Progenitor cell of endocrine pancreas (in vitro differentiated cells): ENCODE results near the gene DNAH1. TPM values are rescaled to one million over a fixed set of nuclear protein-coding genes. Genes with fewer than 3 reads are reported as not detected.
"Not testable (repeated sequence)": the region's sequence is repeated elsewhere in the genome, so short reads cannot be mapped to it uniquely, and the experiment has no call there.

Experiments
- DNase-seq: peaks from one replicate; pipeline ENCODE4 v3.0.0; 2021; ENCODE audit warnings: low spot score; ENCODE audit not compliant: unreplicated experiment
- H3K27ac Mint-ChIP-seq: 2 replicates; pipeline ENCODE4 v1.8.0; 2021; ENCODE audit warnings: mild to moderate bottlenecking, moderate library complexity, mixed read lengths
- H3K27me3 Mint-ChIP-seq: 2 replicates; pipeline ENCODE4 v1.8.0; 2021; ENCODE audit warnings: mixed read lengths
- H3K36me3 Mint-ChIP-seq: 2 replicates; pipeline ENCODE4 v1.8.0; 2022; ENCODE audit warnings: mixed read lengths; ENCODE audit not compliant: insufficient read depth
- H3K4me1 Mint-ChIP-seq: 2 replicates; pipeline ENCODE4 v1.8.0; 2021; ENCODE audit warnings: low read depth, mixed read lengths
- H3K4me3 Mint-ChIP-seq: 2 replicates; pipeline ENCODE4 v1.8.0; 2021; ENCODE audit warnings: low read depth, mild to moderate bottlenecking, moderate library complexity, mixed read lengths
- H3K9me3 Mint-ChIP-seq: 2 replicates; pipeline ENCODE4 v1.8.0; 2021; ENCODE audit warnings: low read depth, mixed read lengths
- total RNA-seq: library from RNA; stranded (reverse); gene quantifications from 2 replicates; pipeline ENCODE4 v1.2.1, GENCODE V29; 2021
- TF ChIP-seq, protein P1 (sequence below): fragments of 200-600 bp; sonication (generic); IDR thresholded peaks from one replicate; pipeline ENCODE4 v1.5.0; 2021; ENCODE audit warnings: antibody characterized with exemption, mild to moderate bottlenecking; ENCODE audit not compliant: unreplicated experiment

DNAH1 gene
- total RNA-seq, 1 donor from 2014 or later = 14.0 TPM

GRCh38 chr3:52333869-52334557 is 17.9 kb downstream of the DNAH1 start:
- no peaks in the 10 kb centered on the region for H3K27me3 Mint-ChIP-seq
- H3K27ac Mint-ChIP-seq = no peak overlapping the region
- no peaks in the 10 kb centered on the region for H3K36me3 Mint-ChIP-seq
- TF ChIP-seq, protein P1, sequence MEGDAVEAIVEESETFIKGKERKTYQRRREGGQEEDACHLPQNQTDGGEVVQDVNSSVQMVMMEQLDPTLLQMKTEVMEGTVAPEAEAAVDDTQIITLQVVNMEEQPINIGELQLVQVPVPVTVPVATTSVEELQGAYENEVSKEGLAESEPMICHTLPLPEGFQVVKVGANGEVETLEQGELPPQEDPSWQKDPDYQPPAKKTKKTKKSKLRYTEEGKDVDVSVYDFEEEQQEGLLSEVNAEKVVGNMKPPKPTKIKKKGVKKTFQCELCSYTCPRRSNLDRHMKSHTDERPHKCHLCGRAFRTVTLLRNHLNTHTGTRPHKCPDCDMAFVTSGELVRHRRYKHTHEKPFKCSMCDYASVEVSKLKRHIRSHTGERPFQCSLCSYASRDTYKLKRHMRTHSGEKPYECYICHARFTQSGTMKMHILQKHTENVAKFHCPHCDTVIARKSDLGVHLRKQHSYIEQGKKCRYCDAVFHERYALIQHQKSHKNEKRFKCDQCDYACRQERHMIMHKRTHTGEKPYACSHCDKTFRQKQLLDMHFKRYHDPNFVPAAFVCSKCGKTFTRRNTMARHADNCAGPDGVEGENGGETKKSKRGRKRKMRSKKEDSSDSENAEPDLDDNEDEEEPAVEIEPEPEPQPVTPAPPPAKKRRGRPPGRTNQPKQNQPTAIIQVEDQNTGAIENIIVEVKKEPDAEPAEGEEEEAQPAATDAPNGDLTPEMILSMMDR = no peak
- no peaks in the 10 kb centered on the region for H3K4me1 Mint-ChIP-seq
- no peak for DNase-seq
- H3K4me3 Mint-ChIP-seq = no peak overlapping the region
- no peaks in the 10 kb centered on the region for H3K9me3 Mint-ChIP-seq

GRCh38 chr3:52338131-52338530 is 22.0 kb downstream of the DNAH1 start:
- H3K27me3 Mint-ChIP-seq = peaks cover 11% of the 10 kb centered on the region
- not testable (repeated sequence) for H3K4me1 Mint-ChIP-seq, H3K36me3 Mint-ChIP-seq, H3K9me3 Mint-ChIP-seq, H3K27ac Mint-ChIP-seq, DNase-seq, H3K4me3 Mint-ChIP-seq

GRCh38 chr3:52339612-52340011 is 23.5 kb downstream of the DNAH1 start:
- TF ChIP-seq, protein P1 = peak; percentile 82
- H3K36me3 Mint-ChIP-seq = no peaks in the 10 kb centered on the region
- DNase-seq = peak; percentile 48
- no peak overlapping the region for H3K4me3 Mint-ChIP-seq
- H3K9me3 Mint-ChIP-seq = no peaks in the 10 kb centered on the region
- H3K27ac Mint-ChIP-seq = peak overlapping the region; percentile 61
- H3K4me1 Mint-ChIP-seq = peaks cover 3% of the 10 kb centered on the region
- H3K27me3 Mint-ChIP-seq = peaks cover 11% of the 10 kb centered on the region

GRCh38 chr3:52341123-52341522 is 25.0 kb downstream of the DNAH1 start:
- peaks cover 3% of the 10 kb centered on the region for H3K4me1 Mint-ChIP-seq
- H3K27me3 Mint-ChIP-seq = peaks cover 11% of the 10 kb centered on the region
- H3K9me3 Mint-ChIP-seq = no peaks in the 10 kb centered on the region
- TF ChIP-seq, protein P1 = no peak
- H3K4me3 Mint-ChIP-seq = no peak overlapping the region
- H3K27ac Mint-ChIP-seq = no peak overlapping the region
- H3K36me3 Mint-ChIP-seq = no peaks in the 10 kb centered on the region
- no peak for DNase-seq

DNA sequence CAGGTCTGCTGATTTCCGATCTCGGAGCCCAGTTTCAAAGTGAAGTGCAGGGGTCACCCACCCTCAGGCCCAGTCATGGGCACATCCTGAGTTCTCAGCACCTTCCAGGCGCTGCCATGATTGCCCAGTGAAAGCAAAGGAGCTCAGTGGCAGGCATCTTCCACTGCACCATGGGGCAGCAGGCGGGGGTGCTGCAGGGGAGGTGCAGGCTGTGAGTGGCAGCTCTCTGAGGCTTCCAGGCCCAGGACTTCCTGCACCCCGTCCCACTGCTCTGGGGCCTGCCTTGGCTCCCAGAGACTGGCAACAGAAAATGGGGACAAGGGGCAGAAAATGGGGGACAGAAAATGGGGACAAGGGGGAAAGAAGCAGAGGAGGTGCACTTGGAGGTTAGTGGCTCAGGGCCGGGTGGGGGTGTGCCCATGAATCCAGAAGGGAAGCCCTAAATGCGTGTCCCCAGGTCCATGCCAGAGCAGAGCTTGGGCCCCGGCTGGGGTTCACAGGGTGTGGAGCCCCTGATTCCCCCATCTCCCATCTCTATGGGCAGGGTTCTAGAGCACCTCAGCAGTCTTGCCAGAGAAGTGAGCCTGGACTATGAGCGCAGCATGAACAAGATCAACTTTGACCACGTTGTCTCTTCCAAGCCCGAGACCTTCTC is 28.0 kb downstream of the DNAH1 start:
- H3K9me3 Mint-ChIP-seq = no peaks in the 10 kb centered on the region
- no peak for DNase-seq
- no peaks in the 10 kb centered on the region for H3K36me3 Mint-ChIP-seq
- peaks cover 11% of the 10 kb centered on the region for H3K27me3 Mint-ChIP-seq
- TF ChIP-seq, protein P1 = no peak
- no peak overlapping the region for H3K4me3 Mint-ChIP-seq
- H3K27ac Mint-ChIP-seq = no peak overlapping the region
- peaks cover 3% of the 10 kb centered on the region for H3K4me1 Mint-ChIP-seq
